A549 (cell line): ENCODE measurements around the gene COL15A1. TPM values are rescaled to one million over a fixed set of nuclear protein-coding genes. Genes with fewer than 3 reads are reported as not detected.

Experiments used
- ATAC-seq, 2 experiments: fragments of 200-7000 bp in 1 of 2; fragments of >200 bp in 1 of 2; cut with Nextera tagmentation in 1 of 2; cut with Tn5 transposase in 1 of 2; 3 replicates each; pipeline versions ENCODE4 v1.8.0 to v1.9.1; 2018 to 2020; ENCODE audit warnings: mild to moderate bottlenecking in 1 of 2, moderate library complexity in 1 of 2
- CTCF ChIA-PET: fragments of 300-600 bp; sonication (Branson Sonifier 250); formaldehyde crosslinking; extraction: SDS; loops from one replicate; lab custom pipeline; 2021; ENCODE audit warnings: antibody characterized with exemption, inconsistent platforms; lab: Yijun Ruan, JAX
- POLR2A ChIA-PET: fragments of 350-600 bp; formaldehyde crosslinking; extraction: SDS; loops from one replicate; lab custom pipeline; 2021; ENCODE audit warnings: antibody characterized with exemption, inconsistent platforms; lab: Yijun Ruan, JAX
- DNase-seq, 2 experiments: peaks; one replicate each; pipeline versions ENCODE4 v3.0.0 to v3.0.0-alpha.2; 2011 to 2016; ENCODE audit warnings: low read depth in 1 of 2, low spot score in 1 of 2
- FAIRE-seq: peaks from 2 replicates; lab custom pipeline; 2011; peaks lifted over from hg19 to GRCh38; lab: Jason Lieb, UNC
- H3K27ac ChIP-seq, 2 experiments: fragments of >200 bp; sonication (Bioruptor Twin); formaldehyde crosslinking; 3 replicates each; pipeline ENCODE4 v1.5.1; 2016 to 2017
- H3K4me1 ChIP-seq: fragments of >200 bp; sonication (Bioruptor Twin); formaldehyde crosslinking; 3 replicates; pipeline ENCODE4 v1.6.1; 2016
- H3K4me2 ChIP-seq: fragments of >200 bp; sonication (Bioruptor Twin); formaldehyde crosslinking; 3 replicates; pipeline ENCODE4 v1.6.1; 2016
- H3K4me3 ChIP-seq: fragments of >200 bp; sonication (Bioruptor Twin); formaldehyde crosslinking; 3 replicates; pipeline ENCODE4 v1.5.1; 2016
- H3K9me3 ChIP-seq: fragments of >200 bp; sonication (Bioruptor Twin); formaldehyde crosslinking; 3 replicates; pipeline ENCODE4 v1.6.1; 2016
- CHD4 ChIP-seq: fragments of 200-600 bp; sonication (generic); IDR thresholded peaks from 2 replicates; pipeline ENCODE4 v1.6.1; 2016; ENCODE audit warnings: antibody characterized with exemption, mild to moderate bottlenecking, borderline replicate concordance
- EHF ChIP-seq: fragments of 250-450 bp; sonication (Bioruptor Pico); IDR thresholded peaks from 2 replicates; pipeline ENCODE4 v1.5.0; 2020; ENCODE audit warnings: mild to moderate bottlenecking
- ELK1 ChIP-seq: fragments of 150-350 bp; IDR thresholded peaks from 2 replicates; pipeline ENCODE4 v1.6.1; 2014; ENCODE audit warnings: low read depth, mild to moderate bottlenecking, low read length
- FOSL2 ChIP-seq, 2 experiments: fragments of 450-650 bp in 1 of 2; fragments of >200 bp in 1 of 2; sonication (Bioruptor Twin) in 1 of 2; formaldehyde crosslinking; IDR thresholded peaks; 2 replicates each; pipeline versions ENCODE4 v1.5.0 to v1.6.1; 2016 to 2020; ENCODE audit warnings: mild to moderate bottlenecking in 1 of 2, moderate library complexity in 1 of 2
- HDAC2 ChIP-seq: fragments of 200-600 bp; sonication (generic); IDR thresholded peaks from 2 replicates; pipeline ENCODE4 v1.6.1; 2016
- HES2 ChIP-seq: fragments of >200 bp; sonication (Bioruptor Twin); formaldehyde crosslinking; IDR thresholded peaks from 2 replicates; pipeline ENCODE4 v1.6.1; 2016
- HEYL ChIP-seq: fragments of 250-450 bp; sonication (Bioruptor Pico); IDR thresholded peaks from 2 replicates; pipeline ENCODE4 v1.8.0; 2021; ENCODE audit warnings: mild to moderate bottlenecking, moderate library complexity
- MAFK ChIP-seq: fragments of 450-650 bp; IDR thresholded peaks from 2 replicates; pipeline ENCODE4 v1.6.1; 2014; ENCODE audit not compliant: partially characterized antibody
- NFE2L2 ChIP-seq: fragments of 150-350 bp; conservative IDR thresholded peaks from 2 replicates; pipeline ENCODE4 v1.6.1; 2014; ENCODE audit warnings: low read length
- NR3C1 ChIP-seq: fragments of >200 bp; sonication (Bioruptor Twin); formaldehyde crosslinking; IDR thresholded peaks from 3 replicates; pipeline ENCODE4 v1.6.1; 2017
- PBX3 ChIP-seq: IDR thresholded peaks from 2 replicates; pipeline ENCODE4 v1.6.1; 2012
- POLR2A ChIP-seq: IDR thresholded peaks from 2 replicates; pipeline ENCODE4 v1.6.1; 2012; ENCODE audit warnings: mild to moderate bottlenecking, low read length
- POLR2AphosphoS2 ChIP-seq: conservative IDR thresholded peaks from 2 replicates; pipeline ENCODE4 v1.6.1; 2012; ENCODE audit warnings: low read length, improper control_type of control experiment, inconsistent platforms
- RNF2 ChIP-seq: fragments of 200-600 bp; sonication (generic); IDR thresholded peaks from 2 replicates; pipeline ENCODE4 v1.6.1; 2016; ENCODE audit warnings: low read depth, mild to moderate bottlenecking, antibody characterized with exemption, moderate library complexity, borderline replicate concordance
- SMC3 ChIP-seq: fragments of >200 bp; sonication (Bioruptor Twin); formaldehyde crosslinking; IDR thresholded peaks from 3 replicates; pipeline ENCODE4 v1.6.1; 2018; ENCODE audit warnings: inconsistent platforms
- SREBF2 ChIP-seq: fragments of 450-650 bp; IDR thresholded peaks from 2 replicates; pipeline ENCODE4 v1.6.1; 2014; ENCODE audit warnings: mild to moderate bottlenecking, moderate library complexity
- TFCP2L1 ChIP-seq: fragments of 250-450 bp; sonication (Bioruptor Pico); IDR thresholded peaks from 2 replicates; pipeline ENCODE4 v1.5.0; 2021; ENCODE audit warnings: mild to moderate bottlenecking
- ZC3H11A ChIP-seq: fragments of 450-650 bp; IDR thresholded peaks from 2 replicates; pipeline ENCODE4 v1.6.1; 2014; ENCODE audit warnings: antibody characterized with exemption, mild to moderate bottlenecking
- ZFP36 ChIP-seq: fragments of 450-650 bp; IDR thresholded peaks from 2 replicates; pipeline ENCODE4 v1.6.1; 2014; ENCODE audit warnings: borderline replicate concordance; ENCODE audit not compliant: partially characterized antibody
- ZSCAN20 ChIP-seq: fragments of 250-450 bp; sonication (Bioruptor Pico); IDR thresholded peaks from 2 replicates; pipeline ENCODE4 v1.8.0; 2022; ENCODE audit warnings: mild to moderate bottlenecking, moderate library complexity
- WGBS: methylation state at CpG from one replicate; pipeline ENCODE4 v1.1.6; 2017; ENCODE audit errors: missing lambda C conversion rate; 5-methylcytosine and 5-hydroxymethylcytosine counted together
- polyA plus RNA-seq, 4 experiments: library from polyadenylated mRNA; depleted of rRNA in 3 of 4; stranded (reverse); fragments of >200 nt; fragmentation: RNase III in 1 of 4; extraction: RNeasy Plus Mini Kit Qiagen cat#74134 plus additional on column Dnase treatment in 1 of 4; gene quantifications; 2 replicates in 3 of 4; 3 replicates in 1 of 4; pipeline ENCODE4 v1.2.3, GENCODE V29; 2011 to 2017
- TF ChIP-seq, protein P1 (sequence below): fragments of 450-650 bp; IDR thresholded peaks from 2 replicates; pipeline ENCODE4 v1.6.1; 2014; ENCODE audit warnings: antibody characterized with exemption

Gene COL15A1
- polyA plus RNA-seq, 2 of the 4 experiments (the other 2 are of a cell fraction), result 0.09 to 0.12 TPM

DNA sequence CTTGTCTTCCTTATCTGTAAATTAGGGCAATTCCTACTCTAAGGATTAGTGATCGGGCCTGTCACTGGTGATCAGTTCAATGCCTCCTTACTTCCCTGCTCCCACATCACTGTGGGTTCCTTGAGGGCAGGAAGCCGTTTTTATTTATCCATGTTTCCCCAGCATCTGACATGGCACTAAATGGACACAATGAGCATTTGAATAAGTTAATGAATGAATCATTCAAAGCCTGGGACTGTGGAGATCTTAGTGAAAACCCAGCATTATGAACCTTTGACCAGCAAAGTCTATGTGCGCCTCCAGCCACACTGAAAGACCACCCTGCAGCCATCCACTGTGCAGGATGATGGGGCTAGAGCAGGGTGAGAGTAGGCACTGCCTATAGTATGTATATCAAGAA, 11.6 kb downstream of the COL15A1 start:
- TF ChIP-seq ZFP36, result no peak
- TF ChIP-seq, protein P1, sequence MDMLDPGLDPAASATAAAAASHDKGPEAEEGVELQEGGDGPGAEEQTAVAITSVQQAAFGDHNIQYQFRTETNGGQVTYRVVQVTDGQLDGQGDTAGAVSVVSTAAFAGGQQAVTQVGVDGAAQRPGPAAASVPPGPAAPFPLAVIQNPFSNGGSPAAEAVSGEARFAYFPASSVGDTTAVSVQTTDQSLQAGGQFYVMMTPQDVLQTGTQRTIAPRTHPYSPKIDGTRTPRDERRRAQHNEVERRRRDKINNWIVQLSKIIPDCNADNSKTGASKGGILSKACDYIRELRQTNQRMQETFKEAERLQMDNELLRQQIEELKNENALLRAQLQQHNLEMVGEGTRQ, result no peak
- TF ChIP-seq RNF2, result no peak
- no peak for TF ChIP-seq EHF (CRISPR knock-in tag)
- no peak for TF ChIP-seq ZC3H11A
- TF ChIP-seq TFCP2L1 (CRISPR knock-in tag), result no peak
- no peak for TF ChIP-seq ELK1
- no peak for TF ChIP-seq ZSCAN20 (CRISPR knock-in tag)
- no peak for TF ChIP-seq NR3C1
- no peak for TF ChIP-seq HES2
- no peak for TF ChIP-seq HDAC2
- TF ChIP-seq FOSL2 (IDR thresholded peaks at IDR 0.05), result no peak
- no peak for TF ChIP-seq FOSL2 (CRISPR knock-in tag; IDR thresholded peaks at IDR 0.05)
- TF ChIP-seq MAFK, result no peak
- Histone ChIP-seq H3K4me2 (no peak overlapping the region), H3K27ac (no peak overlapping the region), H3K4me1 (no peaks in the 10 kb centered on the region), H3K4me3 (no peak overlapping the region), H3K9me3 (peaks cover 5% of the 10 kb centered on the region; the same call in 1 of the 3 replicates)
- ChIA-PET CTCF (no interaction called here), POLR2A (no interaction called here)
- no peak for DNase-seq
- no peak for ATAC-seq
- FAIRE-seq, result no peak
- 27% methylated on average over 3 of the region's 3 CpGs for WGBS

- H3K27ac ChIP-seq, result no peak overlapping the region
- H3K4me1 ChIP-seq, result no peaks in the 10 kb centered on the region
- ATAC-seq, result no peak
- H3K4me2 ChIP-seq, result no peak overlapping the region
- H3K4me3 ChIP-seq, result no peak overlapping the region
- TF ChIP-seq SREBF2, result no peak
- TF ChIP-seq, all 56 proteins: peak for 0
- H3K9me3 ChIP-seq, result peaks cover 5% of the 10 kb centered on the region; the same call in 1 of the 3 replicates
- ChIA-PET POLR2A (no interaction called here), CTCF (interaction anchor here (1.2 to 1.4 kb wide), 3 partner anchors 9 to 44 kb away, joined by 3 to 4 read pairs (median 3); no protein-coding TSS in a partner anchor)
- no peak for DNase-seq
- WGBS, result 32% methylated on average over 2 of the region's 6 CpGs
- FAIRE-seq, result no peak
Measured at GRCh38 chr9:98957826-98958225, 14.1 kb downstream of the COL15A1 start.

DNA sequence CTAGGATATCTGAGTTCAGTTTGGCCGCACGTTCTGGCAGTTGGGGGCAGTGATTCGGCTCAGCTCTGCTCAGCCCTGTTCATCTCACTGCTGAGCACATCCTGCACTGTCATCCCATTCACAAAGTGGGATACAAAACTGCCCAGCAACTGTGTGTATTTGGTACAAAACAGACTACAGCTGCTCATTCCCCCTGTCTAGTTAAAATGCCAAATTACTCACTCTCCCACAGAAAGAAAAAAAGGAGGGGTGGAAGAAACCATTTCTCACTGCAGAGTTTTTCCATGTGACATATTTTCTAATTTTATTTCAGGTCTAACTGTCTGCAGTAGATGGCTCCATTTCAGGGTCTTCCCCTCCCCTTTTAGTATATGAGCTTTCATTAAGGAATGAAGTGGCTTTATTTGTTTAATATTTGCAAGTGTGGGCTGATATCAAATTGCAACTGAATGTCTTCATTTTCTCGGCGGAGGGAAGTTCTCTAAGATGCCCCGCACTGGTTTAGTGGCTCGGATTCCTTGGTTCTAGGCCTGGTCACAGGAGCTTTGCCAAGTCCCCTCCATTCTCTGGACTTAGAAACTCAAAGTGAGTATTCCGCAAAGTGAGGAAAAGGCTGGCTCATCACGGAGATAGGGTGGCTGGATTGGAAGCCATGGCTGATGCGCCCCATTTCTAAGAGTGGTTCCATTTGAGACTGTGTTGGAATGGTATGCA, 14.7 kb downstream of the COL15A1 start:
- no peak for DNase-seq
- POLR2A ChIA-PET, result no interaction called here
- Histone ChIP-seq H3K4me1 (no peaks in the 10 kb centered on the region), H3K4me2 (no peak overlapping the region), H3K9me3 (peaks cover 5% of the 10 kb centered on the region; the same call in 1 of the 3 replicates), H3K4me3 (no peak overlapping the region), H3K27ac (no peak overlapping the region)
- TF ChIP-seq PBX3, result no peak
- no peak for TF ChIP-seq NFE2L2
- TF ChIP-seq SREBF2, result no peak
- TF ChIP-seq ZSCAN20 (CRISPR knock-in tag), result no peak
- TF ChIP-seq NR3C1, result no peak
- TF ChIP-seq POLR2AphosphoS2, result no peak
- TF ChIP-seq, protein P1, result no peak
- TF ChIP-seq CHD4, result no peak
- TF ChIP-seq SMC3, result no peak
- TF ChIP-seq POLR2A, result no peak
- TF ChIP-seq ZFP36, result no peak
- no peak for TF ChIP-seq HEYL (CRISPR knock-in tag)
- CTCF ChIA-PET, result interaction anchor here (1.1 to 1.4 kb wide), 3 partner anchors 9 to 44 kb away, joined by 3 to 4 read pairs (median 3); no protein-coding TSS in a partner anchor
- no peak for FAIRE-seq
- WGBS, result 46% methylated on average over 10 of the region's 10 CpGs
- no peak for ATAC-seq
